ENCODE results near the gene CR1.
"Not testable (repeated sequence)": the region's sequence is repeated elsewhere in the genome, so short reads cannot be mapped to it uniquely, and the experiment has no call there.

CR1 gene

GRCh38 chr1:207579436-207579799 lies 83.5 kb downstream of the CR1 start:
- in situ Hi-C loops (cut with HindIII; ENCODE audit: low sequenced_read_pairs): no loop called here

DNA sequence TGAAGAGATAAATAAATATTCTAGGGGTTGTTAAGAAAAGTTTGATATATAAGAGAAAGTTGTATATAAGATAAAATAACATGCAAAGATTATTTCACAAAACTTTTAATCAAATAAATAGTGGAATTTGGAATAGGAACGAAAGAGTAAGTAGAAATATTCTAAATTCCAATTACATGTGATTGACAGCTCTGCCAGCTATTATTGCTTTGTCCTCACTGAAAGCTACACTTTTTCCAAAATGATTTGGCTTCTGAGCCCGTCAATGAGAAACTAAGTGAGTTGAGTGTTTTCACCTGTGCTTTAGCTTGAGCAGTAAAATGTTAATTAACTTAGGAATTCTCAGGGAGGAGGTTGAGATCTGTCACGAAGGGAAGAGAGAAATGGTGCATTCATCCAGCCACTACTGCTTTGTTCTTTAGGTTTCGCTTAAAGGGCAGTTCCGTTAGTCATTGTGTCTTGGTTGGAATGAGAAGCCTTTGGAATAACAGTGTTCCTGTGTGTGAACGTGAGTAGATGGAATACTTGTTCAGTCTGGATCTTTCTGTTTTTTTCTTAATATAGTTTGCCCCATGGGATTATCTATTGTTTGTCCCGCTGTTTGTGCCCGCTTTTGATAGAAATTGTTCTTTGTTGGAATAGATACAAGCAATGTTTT lies 85.7 kb downstream of the CR1 start:
- in situ Hi-C loops (cut with HindIII; ENCODE audit: low sequenced_read_pairs): no loop called here

- in situ Hi-C loops (cut with HindIII; ENCODE audit: low sequenced_read_pairs): not testable (repeated sequence)
Observed at GRCh38 chr1:207589506-207589905, 93.5 kb downstream of the CR1 start.

GRCh38 chr1:207591205-207591604 lies 95.2 kb downstream of the CR1 start:
- in situ Hi-C loops (cut with HindIII; ENCODE audit: low sequenced_read_pairs): not testable (repeated sequence)

DNA sequence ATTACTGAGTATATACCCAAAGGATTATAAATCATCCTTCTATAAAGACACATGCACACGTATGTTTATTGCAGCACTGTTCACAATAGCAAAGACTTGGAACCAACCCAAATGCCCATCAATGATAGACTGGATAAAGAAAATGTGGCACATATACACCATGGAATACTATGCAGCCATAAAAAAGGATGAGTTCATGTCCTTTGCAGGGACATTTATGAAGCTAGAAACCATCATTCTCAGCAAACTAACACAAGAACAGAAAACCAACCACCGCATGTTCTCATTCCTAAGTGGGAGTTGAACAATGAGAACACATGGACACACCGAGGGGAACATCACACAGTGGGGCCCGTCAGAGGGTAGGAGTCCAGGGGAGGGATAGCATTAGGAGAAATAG lies 98.1 kb downstream of the CR1 start:
- in situ Hi-C loops (cut with HindIII; ENCODE audit: low sequenced_read_pairs): not testable (repeated sequence)

DNA sequence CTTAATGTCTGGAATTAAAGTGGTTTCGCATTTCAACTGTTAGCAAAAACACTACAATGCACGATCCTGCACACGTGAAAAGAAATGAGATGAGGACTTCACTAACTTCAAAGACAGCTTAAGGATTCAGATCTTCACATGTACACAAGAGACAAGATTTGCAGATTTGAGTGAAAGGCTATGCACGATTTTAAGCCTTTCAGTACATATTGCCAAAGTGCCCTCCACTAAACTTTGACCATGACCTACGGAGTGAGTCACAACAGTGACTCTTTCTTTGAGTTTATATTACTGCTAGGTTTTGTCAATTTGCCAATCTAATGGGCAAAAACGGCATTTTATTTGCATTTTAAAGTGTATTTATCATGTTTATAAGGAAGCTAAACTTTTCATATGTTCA lies 107.8 kb downstream of the CR1 start:
- in situ Hi-C loops (cut with HindIII; ENCODE audit: low sequenced_read_pairs): no loop called here

GRCh38 chr1:207605444-207606361 lies 109.7 kb downstream of the CR1 start:
- in situ Hi-C loops (cut with HindIII; ENCODE audit: low sequenced_read_pairs): no loop called here

DNA sequence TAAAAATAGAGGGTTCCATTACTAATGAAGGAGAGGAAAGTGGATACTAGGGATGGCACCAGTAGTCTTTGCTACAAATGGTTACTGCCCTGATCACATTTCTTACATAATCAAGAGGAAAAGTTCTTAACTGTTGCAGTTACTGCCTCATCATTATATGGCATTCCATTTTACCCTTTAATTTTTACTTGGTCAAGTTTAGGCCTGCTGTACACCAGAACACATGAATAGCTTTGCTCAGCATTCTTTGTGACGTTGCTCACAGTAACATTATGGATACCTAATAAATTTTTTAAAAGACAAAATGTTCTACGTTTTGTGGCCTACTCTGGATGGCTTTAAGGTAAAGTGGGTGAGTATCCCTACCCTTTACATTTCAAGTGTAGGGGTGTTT lies 110.4 kb downstream of the CR1 start:
- in situ Hi-C loops (cut with HindIII; ENCODE audit: low sequenced_read_pairs): no loop called here

GRCh38 chr1:207612762-207613161 lies 116.8 kb downstream of the CR1 start:
- in situ Hi-C loops (cut with HindIII; ENCODE audit: low sequenced_read_pairs): no loop called here

DNA sequence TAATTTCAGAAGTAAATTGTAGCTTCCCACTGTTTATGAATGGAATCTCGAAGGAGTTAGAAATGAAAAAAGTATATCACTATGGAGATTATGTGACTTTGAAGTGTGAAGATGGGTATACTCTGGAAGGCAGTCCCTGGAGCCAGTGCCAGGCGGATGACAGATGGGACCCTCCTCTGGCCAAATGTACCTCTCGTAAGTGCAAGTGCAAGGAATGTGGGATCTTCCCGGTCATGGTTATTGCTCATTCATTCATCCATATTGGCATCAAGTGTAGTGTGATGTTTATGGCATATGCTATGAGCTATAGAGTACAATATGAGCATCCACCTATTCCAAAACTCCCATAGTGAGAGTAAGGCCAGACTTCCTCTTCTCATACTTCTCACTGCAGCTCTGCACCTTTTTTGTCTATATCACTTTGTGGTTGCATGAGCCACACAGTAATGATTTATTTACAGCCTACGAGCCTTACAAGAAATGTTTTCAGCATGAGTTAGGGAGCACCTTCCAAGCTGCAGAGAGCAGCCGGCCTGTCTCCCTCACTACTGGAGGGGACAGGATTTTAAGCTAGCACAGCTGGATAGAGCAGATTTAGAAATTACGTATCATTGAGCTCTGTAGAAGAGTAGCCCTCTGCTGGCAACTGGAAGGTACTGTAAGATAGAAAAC lies 124.0 kb downstream of the CR1 start:
- in situ Hi-C loops (cut with HindIII; ENCODE audit: low sequenced_read_pairs): no loop called here

DNA sequence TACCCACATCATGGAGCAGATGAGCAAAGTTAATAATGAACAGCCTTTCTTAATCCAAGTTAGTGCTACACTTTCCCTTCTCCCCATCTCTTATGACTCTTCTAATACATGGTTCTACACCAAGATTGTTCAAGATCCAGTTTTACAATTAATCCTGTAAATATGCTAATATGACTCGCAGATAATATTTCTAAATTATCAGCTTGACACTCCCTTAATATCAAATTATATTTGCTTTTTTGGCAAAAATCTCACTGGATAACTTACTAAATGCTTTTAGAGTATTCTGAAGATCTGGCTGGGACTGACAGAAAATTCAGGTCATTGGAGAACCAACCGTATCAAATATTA lies 124.6 kb downstream of the CR1 start:
- in situ Hi-C loops (cut with HindIII; ENCODE audit: low sequenced_read_pairs): no loop called here

DNA sequence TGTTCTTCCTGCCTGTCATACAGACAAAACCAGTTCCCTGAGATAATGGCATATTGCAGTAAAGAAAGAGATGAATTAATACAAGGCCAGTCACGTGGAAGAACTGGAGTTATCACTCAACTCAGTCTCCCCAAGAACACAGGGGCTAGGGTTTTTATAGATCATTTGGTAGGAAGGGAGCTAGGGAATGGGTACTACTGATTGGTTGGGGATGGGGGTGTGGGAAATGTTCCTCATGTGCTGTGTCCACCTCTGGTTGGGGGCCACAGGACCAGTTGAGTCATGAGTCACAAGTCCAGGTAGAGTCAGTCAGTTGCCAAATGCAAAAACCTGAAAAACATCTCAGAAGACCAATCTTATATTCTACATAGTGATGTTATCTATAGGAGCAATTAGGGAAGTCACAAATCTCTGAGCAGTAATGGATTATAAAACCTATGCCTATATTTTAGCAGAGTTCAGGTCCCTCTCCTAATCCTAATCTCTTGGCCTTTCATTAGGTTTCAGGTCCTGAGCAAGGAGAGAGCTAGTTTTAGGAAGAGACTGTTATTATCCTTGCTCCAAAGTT lies 129.6 kb downstream of the CR1 start:
- in situ Hi-C loops (cut with HindIII; ENCODE audit: low sequenced_read_pairs): not testable (repeated sequence)

DNA sequence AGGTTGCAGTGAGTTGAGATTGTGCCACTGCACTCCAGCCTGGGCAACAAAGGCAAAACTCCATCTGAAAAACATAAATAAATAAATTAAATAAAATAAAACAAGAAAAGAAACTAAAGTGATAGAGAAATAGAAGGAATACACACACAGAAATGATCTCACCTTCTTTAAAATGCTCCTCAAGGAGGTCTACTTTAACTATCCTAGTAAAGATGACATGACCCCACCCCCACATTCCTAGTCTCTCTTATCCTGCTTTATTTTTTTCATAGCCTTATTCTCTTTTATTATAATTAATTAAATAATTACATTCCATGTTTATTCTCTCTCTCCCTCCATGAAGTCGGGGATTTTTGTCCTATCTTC lies 131.0 kb downstream of the CR1 start:
- in situ Hi-C loops (cut with HindIII; ENCODE audit: low sequenced_read_pairs): no loop called here

DNA sequence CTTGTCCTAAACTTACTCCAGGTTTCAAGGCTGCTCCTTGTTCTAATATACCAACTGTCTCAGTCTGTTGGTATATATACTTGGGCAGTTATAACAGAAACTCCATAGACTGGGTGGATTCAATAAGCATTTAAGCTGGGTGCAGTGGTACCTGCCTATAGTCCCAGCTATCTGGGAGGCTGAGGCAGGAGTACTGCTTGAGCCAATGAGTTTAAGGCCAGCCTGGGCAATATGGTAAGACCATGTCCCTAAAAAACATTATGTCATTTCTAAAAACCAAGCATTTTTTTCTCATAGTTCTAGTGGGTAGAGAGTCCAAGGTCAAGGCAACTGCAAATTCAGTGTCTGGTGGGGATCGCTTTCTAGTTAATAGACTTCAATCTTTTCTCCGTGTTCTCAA lies 131.5 kb downstream of the CR1 start:
- in situ Hi-C loops (cut with HindIII; ENCODE audit: low sequenced_read_pairs): no loop called here

DNA sequence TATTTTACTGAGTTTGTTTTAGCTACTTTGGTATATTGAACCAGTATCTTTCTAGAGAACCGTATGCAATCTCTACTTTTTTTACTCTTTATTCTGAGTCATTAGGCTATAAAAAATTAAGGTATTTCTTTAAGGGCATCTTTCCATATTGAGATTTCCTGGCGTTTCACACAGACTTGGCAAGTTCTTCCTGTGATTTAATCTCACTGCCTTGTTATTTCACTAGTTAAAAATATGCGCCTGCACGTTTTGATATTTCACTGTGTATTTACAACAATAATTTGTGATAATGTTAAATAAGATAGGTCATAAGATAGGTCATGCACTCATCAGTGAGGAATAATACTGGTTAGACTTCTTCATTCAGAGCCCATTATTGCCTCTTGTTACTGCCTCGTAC lies 132.8 kb downstream of the CR1 start:
- in situ Hi-C loops (cut with HindIII; ENCODE audit: low sequenced_read_pairs): no loop called here

- in situ Hi-C loops (cut with HindIII; ENCODE audit: low sequenced_read_pairs): no loop called here
Observed at GRCh38 chr1:207631137-207631536, 135.2 kb downstream of the CR1 start.

- in situ Hi-C loops (cut with HindIII; ENCODE audit: low sequenced_read_pairs): no loop called here
Observed at GRCh38 chr1:207633226-207633625, 137.3 kb downstream of the CR1 start.

DNA sequence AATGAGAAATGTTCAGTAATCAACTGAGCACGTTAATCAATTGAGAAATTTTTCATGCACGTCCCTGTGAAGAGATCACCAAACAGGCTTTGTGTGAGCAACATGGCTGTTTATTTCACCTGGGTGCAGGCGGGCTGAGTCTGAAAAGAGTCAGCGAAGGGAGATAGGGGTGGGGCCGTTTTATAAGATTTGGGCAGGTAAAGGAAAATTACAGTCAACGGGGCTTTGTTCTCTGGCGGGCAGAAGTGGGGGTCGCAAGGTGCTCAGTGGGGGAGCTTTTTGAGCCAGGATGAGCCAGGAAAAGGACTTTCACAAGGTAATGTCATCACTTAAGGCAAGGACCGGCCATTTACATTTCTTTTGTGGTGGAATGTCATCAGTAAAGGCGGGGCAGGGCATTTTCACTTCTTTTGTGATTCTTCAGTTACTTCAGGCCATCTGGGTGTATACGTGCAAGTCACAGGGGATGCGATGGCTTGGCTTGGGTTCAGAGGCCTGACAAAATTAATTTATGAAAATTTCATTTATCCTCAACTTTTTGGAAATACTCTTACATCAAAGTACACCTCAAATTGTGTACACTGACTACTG lies 137.8 kb downstream of the CR1 start:
- in situ Hi-C loops (cut with HindIII; ENCODE audit: low sequenced_read_pairs): not testable (repeated sequence)

- in situ Hi-C loops (cut with HindIII; ENCODE audit: low sequenced_read_pairs): not testable (repeated sequence)
Observed at GRCh38 chr1:207634293-207634692, 138.3 kb downstream of the CR1 start.

GRCh38 chr1:207635569-207636186 lies 139.7 kb downstream of the CR1 start:
- in situ Hi-C loops (cut with HindIII; ENCODE audit: low sequenced_read_pairs): not testable (repeated sequence)

Measured in endothelial cell of hepatic sinusoid (primary cell).